Uterus (tissue), 2 donors: ENCODE measurements around the gene NFE2L3.
A peak's percentile ranks its signal among the peaks of the same experiment; 100 is the strongest.

Source experiments
- CTCF ChIP-seq, 4 experiments: fragments of 200-600 bp in 2 of 4; fragments of 450-650 bp in 2 of 4; sonication (generic) in 2 of 4; IDR thresholded peaks; one replicate each; pipeline ENCODE4 v1.5.1; 2016 to 2019; ENCODE audit warnings: antibody characterized with exemption in 4 of 4, mild to moderate bottlenecking in 2 of 4, moderate library complexity in 1 of 4
- POLR2A ChIP-seq, 2 donors: fragments of 450-650 bp; IDR thresholded peaks; one replicate each; pipeline ENCODE4 v1.6.1; 2016; ENCODE audit warnings: antibody characterized with exemption in 2 of 2, mild to moderate bottlenecking in 1 of 2, moderate library complexity in 1 of 2

DNA sequence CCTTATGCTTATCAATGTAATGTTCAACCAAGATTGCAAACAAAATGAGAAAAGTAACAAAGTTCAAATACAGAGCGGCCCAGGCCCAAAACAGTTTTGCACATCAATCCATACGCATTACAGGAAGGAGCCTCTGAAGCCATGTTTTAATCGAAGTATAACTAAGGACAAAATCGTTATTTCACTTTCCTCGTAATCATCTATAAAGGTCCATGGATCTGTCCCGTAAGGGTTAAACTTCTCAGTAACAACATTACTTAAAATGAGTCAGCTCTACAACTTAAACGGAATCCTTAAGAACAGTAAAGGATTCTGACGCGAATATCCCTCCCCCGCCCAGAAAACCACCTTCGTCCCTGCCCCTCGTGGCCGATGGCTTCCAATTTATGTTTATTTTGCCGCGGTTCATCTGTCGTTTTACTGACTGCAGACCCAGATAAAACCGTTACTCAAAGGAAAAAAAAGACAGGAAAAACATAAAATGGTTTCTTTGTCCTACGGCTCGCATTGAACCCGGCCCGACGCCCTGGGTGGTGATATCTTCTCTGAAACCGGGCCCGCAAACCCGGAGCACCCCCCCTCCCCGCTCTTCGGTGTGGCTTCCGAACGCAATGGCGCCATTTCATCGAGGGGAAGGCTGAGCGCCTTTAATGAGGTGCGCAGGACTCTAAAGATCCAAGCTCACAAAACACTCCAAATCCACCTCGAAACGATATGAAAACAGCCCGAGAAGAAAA, 47.5 kb downstream of the NFE2L3 start:
- TF ChIP-seq CTCF (IDR thresholded peaks at IDR 0.05) (no peak), POLR2A (IDR thresholded peaks at IDR 0.05) (peak; percentile 10 to 41)
